K562 treated with DMSO at 1 percent for 24 hours (cell line): ENCODE measurements around the gene SCNM1. TPM values are rescaled to one million over a fixed set of nuclear protein-coding genes. Genes with fewer than 3 reads are reported as not detected.

Experiments
- total RNA-seq: library from RNA; unstranded; fragments of 300-600 nt; gene quantifications from 2 replicates; pipeline ENCODE4 v1.2.3, GENCODE V29; 2022; ENCODE audit warnings: low read depth; ENCODE audit not compliant: insufficient read depth

Gene SCNM1
- 41.3 and 42.0 TPM in 2 replicates for total RNA-seq

DNA sequence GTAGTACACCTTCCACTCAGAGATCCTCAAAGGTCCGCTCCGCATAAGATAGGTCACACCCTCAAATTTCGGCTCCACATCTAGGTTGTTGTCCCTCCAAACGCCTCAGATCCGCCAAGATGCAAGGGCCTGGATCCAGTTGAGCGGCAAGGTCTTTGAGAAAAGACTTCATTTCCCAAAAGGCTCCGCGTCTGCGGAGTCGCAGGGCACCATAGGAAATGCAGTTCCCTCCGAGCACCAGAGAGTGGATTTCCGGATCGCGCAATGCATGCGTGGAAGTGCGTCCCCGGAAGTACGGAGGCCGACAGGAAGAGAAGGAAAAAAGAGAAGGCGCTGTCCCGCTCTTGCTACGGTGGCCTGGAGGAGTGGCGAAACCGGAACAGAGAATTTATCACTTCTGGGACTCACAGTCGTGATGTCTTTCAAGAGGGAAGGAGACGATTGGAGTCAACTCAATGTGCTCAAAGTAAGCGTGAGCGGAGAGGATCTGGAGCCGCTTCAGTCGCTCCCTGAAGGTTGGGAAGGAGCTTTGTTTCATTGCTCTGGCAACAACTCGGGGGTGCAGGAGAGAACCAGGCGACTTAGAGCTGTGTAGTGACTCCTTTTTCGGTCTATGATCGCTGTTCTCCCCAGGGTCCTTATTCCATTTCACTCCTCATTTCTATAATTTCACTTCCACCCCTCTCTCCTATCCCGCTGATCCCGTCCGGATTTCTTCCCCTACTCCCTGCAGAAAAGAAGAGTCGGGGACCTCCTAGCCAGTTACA, at the start of gene SCNM1, which contains the start of gene LYSMD1:
SCNM1 (plus strand) TSS at position 407 of the 767 bp plus-strand sequence; CDS start at position 416, 9 bp downstream.
LYSMD1 (minus strand) TSS at position 165 of the 767 bp plus-strand sequence. CDS start 644 bp downstream, outside the sequence.

DNA sequence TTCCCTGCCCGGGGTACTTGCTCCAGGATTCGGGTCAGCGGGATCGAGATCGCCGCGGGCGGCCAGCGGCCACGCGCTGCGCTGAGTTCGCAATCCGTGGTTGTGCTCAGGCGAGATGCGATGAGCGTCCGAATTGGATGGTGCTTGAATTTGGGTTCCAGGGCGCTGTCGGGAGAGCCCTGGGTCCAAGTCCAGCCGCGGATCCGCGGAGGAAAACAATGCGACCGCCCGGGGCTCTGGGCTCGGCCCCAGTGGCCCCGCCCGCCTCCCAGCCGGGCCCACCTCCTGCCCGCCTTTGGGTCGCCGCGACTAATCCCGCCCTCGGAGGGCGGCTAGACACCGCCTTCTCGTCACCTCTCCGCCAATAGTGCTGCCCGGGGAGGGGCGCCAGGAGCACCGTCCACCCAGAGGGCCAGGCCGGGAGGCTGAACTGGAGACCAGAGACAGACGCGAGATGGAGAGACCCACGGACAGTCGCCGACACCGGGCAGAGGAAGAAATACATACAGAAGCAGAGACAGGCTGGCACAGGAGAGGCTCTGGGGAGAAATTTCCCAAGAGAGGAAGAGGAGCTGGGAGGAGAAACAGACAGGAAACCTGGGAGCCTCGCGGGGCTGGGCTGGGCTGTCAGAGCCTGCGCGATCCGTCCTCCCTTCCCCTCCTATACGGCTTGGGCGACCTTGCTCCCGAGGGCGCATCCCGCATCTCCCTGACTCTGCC, 19.4 kb upstream of the SCNM1 start, which contains the start of gene SEMA6C:
SEMA6C (minus strand) TSS at position 220 of the 720 bp plus-strand sequence. CDS start 4,010 bp downstream, outside the sequence.

GRCh38 chr1:151156515-151156819, 9.5 kb upstream of the SCNM1 start, which contains the start of gene TNFAIP8L2:
Gene TNFAIP8L2, plus strand, starts transcription at chr1:151156649. Its CDS starts 2,049 bp downstream, at chr1:151158698.

DNA sequence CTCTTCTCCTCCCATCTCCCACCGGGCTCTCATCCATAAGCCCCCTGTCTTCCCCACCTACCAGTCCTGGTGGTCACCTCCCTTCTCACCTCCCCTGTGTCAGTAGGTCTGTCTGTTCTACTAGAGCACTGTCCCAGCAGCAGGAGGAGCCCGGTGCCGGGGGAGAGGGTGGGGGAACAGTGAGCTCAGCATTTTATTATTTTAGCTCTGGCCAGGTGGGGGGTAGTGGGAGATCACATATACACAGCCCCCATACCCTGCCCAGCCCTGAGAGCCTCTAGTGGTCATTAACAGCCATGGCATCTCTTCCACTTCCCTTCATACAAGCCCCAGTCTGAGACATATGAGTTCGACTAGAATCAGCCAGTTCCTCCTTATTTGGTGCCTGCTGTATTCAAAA, 9.9 kb downstream of the SCNM1 start, which contains the start of gene TMOD4:
TMOD4 (minus strand) TSS at position 119 of the 400 bp plus-strand sequence. CDS start 1,106 bp downstream, outside the sequence.

DNA sequence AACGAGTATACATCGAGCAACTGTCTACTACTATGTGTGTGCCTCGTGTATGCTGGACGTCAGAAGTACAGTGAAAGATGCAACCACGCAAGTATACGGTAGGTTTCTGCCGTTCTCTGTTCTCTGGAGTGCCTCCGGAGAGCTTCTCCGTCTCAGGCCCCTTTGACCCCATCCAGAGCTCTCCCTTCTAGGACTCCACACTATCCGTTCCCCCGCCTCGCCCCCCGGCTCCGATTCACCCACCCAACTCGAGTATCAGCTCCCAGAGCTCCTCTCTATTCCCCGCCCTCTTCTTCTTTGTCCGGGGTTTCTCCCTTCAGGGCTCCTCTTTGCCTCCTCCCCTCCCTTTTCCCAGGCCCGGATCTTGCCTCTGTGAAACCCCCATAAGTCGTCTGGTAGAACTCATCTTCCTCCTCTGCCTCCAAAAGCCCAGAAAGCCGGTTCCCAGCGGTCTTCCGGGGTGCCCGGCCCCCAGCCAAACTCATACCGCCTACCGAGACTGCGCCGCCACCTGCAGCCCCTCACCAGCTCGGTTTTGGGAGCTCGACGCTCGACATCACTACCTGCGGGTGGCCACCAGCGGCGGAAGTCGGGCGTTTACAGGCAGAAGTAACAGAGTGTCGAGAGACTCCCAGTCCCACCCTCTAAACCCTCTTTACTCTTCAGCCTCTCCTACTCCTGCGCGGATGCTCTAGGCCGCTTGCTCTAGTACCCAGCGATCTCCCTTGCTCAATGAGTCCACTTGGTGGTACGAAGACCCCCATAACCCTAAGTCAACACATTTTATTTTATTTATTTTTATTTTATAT, 23.9 kb downstream of the SCNM1 start, which contains the start of gene VPS72:
VPS72 (minus strand) TSS at position 561 of the 809 bp plus-strand sequence; CDS start at position 485, 76 bp downstream.

GRCh38 chr1:151198254-151199127, 32.5 kb downstream of the SCNM1 start, which contains the start of gene PIP5K1A:
Gene PIP5K1A, plus strand, starts transcription at chr1:151198552. Its CDS starts 445 bp downstream, at chr1:151198997.

Other genes starting within 250 kb of the SCNM1 start
- 21.8 and 27.0 TPM in 2 replicates for gene SETDB1, start 239.8 kb upstream of the SCNM1 start, total RNA-seq
- gene CERS2, start 191.3 kb upstream of the SCNM1 start, total RNA-seq = 183 and 184 TPM in 2 replicates
- 2.5 and 5.2 TPM in 2 replicates for gene ANXA9, start 183.9 kb upstream of the SCNM1 start, total RNA-seq
- gene MINDY1, start 159.2 kb upstream of the SCNM1 start, total RNA-seq = 18.5 and 23.2 TPM in 2 replicates
- 23.5 and 26.5 TPM in 2 replicates for gene PRUNE1, start 157.7 kb upstream of the SCNM1 start, total RNA-seq
- 1.7 and 2.0 TPM in 2 replicates for gene BNIPL, start 129.6 kb upstream of the SCNM1 start, total RNA-seq
- gene C1orf56, start 118.4 kb upstream of the SCNM1 start, total RNA-seq = 5.3 and 7.5 TPM in 2 replicates
- 58.3 and 67.9 TPM in 2 replicates for gene CDC42SE1, start 106.5 kb upstream of the SCNM1 start, total RNA-seq
- 9.1 and 9.4 TPM in 2 replicates for gene MLLT11, start 105.7 kb upstream of the SCNM1 start, total RNA-seq
- 3.6 and 3.7 TPM in 2 replicates for gene GABPB2, start 95.4 kb upstream of the SCNM1 start, total RNA-seq
- 8.6 and 9.7 TPM in 2 replicates for gene SEMA6C, start 19.5 kb upstream of the SCNM1 start, total RNA-seq
- 0.79 and 2.2 TPM in 2 replicates for gene TNFAIP8L2, start 9.5 kb upstream of the SCNM1 start, total RNA-seq
- 5.2 and 5.8 TPM in 2 replicates for gene LYSMD1, start 242 bp upstream of the SCNM1 start, total RNA-seq
- 0.38 TPM in 1 of 2 replicates, not detected in the other for gene TMOD4, start 9.8 kb downstream of the SCNM1 start, total RNA-seq
- 74.3 and 81.7 TPM in 2 replicates for gene VPS72, start 24.1 kb downstream of the SCNM1 start, total RNA-seq
- gene PIP5K1A, start 32.4 kb downstream of the SCNM1 start, total RNA-seq = 17.7 and 19.0 TPM in 2 replicates
- gene PSMD4, start 88.6 kb downstream of the SCNM1 start, total RNA-seq = 331 and 341 TPM in 2 replicates
- gene ZNF687, start 116.2 kb downstream of the SCNM1 start, total RNA-seq = 40.9 and 43.8 TPM in 2 replicates
- gene PI4KB, start 161.3 kb downstream of the SCNM1 start, total RNA-seq = 58.2 and 61.3 TPM in 2 replicates
- 20.3 and 25.1 TPM in 2 replicates for gene RFX5, start 181.1 kb downstream of the SCNM1 start, total RNA-seq
- 52.9 TPM in 2 replicates for gene SELENBP1, start 206.6 kb downstream of the SCNM1 start, total RNA-seq
- 494 and 537 TPM in 2 replicates for gene PSMB4, start 233.4 kb downstream of the SCNM1 start, total RNA-seq